ENCODE measurements around the gene KCNG2. TPM values are rescaled to one million over a fixed set of nuclear protein-coding genes. Genes with fewer than 3 reads are reported as not detected.
A peak's percentile ranks its signal among the peaks of the same experiment; 100 is the strongest.

Gene KCNG2
- total RNA-seq, 4 donors from 2014 or later, result 2.3 to 3.8 (median 3.2) TPM; not detected in 1

- peak in 2 of 3 donors; percentile 21 to 27 for DNase-seq
These were observed 137.8 kb downstream of the KCNG2 start for GRCh38 chr18:79935499-79935898.

GRCh38 chr18:79935925-79936324, 138.2 kb downstream of the KCNG2 start:
- Histone ChIP-seq H3K4me1 (peaks cover 0 to 14% (median 0%) of the 10 kb centered on the region in 4 donors), H3K27me3 (no peaks in the 10 kb centered on the region), H3K27ac (no peak overlapping the region), H3K4me3 (no peak overlapping the region), H3K9me3 (peaks cover 0 to 18% (median 1%) of the 10 kb centered on the region in 4 donors), H3K36me3 (peaks cover 0 to 20% (median 0%) of the 10 kb centered on the region in 3 donors)
- TF ChIP-seq CTCF (IDR thresholded peaks at IDR 0.05) (no peak), POLR2A (IDR thresholded peaks at IDR 0.05) (no peak)
- DNase-seq, result peak in 2 of 3 donors; percentile 19 to 26

More at GRCh38 chr18:79935499-79935898, 137.8 kb downstream of the KCNG2 start:
- Histone ChIP-seq H3K36me3 (peaks cover 0 to 16% (median 0%) of the 10 kb centered on the region in 3 donors), H3K9me3 (peaks cover 0 to 18% (median 1%) of the 10 kb centered on the region in 4 donors), H3K4me3 (no peak overlapping the region), H3K4me1 (peaks cover 0 to 14% (median 0%) of the 10 kb centered on the region in 4 donors), H3K27me3 (no peaks in the 10 kb centered on the region), H3K27ac (peak overlapping the region in 1 of 4 donors; percentile 57)
- TF ChIP-seq POLR2A (IDR thresholded peaks at IDR 0.05), result no peak

GRCh38 chr18:79936641-79937040, 138.9 kb downstream of the KCNG2 start:
- Histone ChIP-seq H3K27ac (no peak overlapping the region), H3K4me1 (peaks cover 0 to 14% (median 0%) of the 10 kb centered on the region in 4 donors), H3K4me3 (no peak overlapping the region), H3K27me3 (no peaks in the 10 kb centered on the region), H3K36me3 (peaks cover 0 to 27% (median 0%) of the 10 kb centered on the region in 3 donors), H3K9me3 (peaks cover 0 to 16% (median 1%) of the 10 kb centered on the region in 4 donors)
- TF ChIP-seq CTCF (IDR thresholded peaks at IDR 0.05), result no peak
- TF ChIP-seq POLR2A (IDR thresholded peaks at IDR 0.05), result no peak
- peak in 2 of 3 donors; percentile 17 to 21 for DNase-seq

- DNase-seq, result peak in 2 of 3 donors; percentile 18 to 25
- H3K4me1 ChIP-seq, result peaks cover 0 to 14% (median 0%) of the 10 kb centered on the region in 4 donors
- H3K36me3 ChIP-seq, result peaks cover 0 to 34% (median 0%) of the 10 kb centered on the region in 3 donors
- peaks cover 0 to 13% (median 1%) of the 10 kb centered on the region in 4 donors for H3K9me3 ChIP-seq
- no peak for TF ChIP-seq POLR2A (IDR thresholded peaks at IDR 0.05)
- TF ChIP-seq CTCF (IDR thresholded peaks at IDR 0.05), result no peak
- H3K27me3 ChIP-seq, result no peaks in the 10 kb centered on the region
- H3K4me3 ChIP-seq, result no peak overlapping the region
- no peak overlapping the region for H3K27ac ChIP-seq
These were observed 139.5 kb downstream of the KCNG2 start for GRCh38 chr18:79937103-79937860.

- Histone ChIP-seq H3K9me3 (peaks cover 0 to 6% (median 1%) of the 10 kb centered on the region in 4 donors), H3K4me3 (no peak overlapping the region), H3K36me3 (peaks cover 0 to 39% (median 0%) of the 10 kb centered on the region in 3 donors), H3K27ac (no peak overlapping the region), H3K4me1 (peaks cover 0 to 22% (median 0%) of the 10 kb centered on the region in 4 donors), H3K27me3 (no peaks in the 10 kb centered on the region)
- DNase-seq, result peak in 2 of 3 donors; percentile 11 to 37
- TF ChIP-seq POLR2A (IDR thresholded peaks at IDR 0.05) (no peak), CTCF (IDR thresholded peaks at IDR 0.05) (no peak)
These were observed 140.5 kb downstream of the KCNG2 start for GRCh38 chr18:79938196-79938595.

- Histone ChIP-seq H3K9me3 (peaks cover 0 to 4% (median 0%) of the 10 kb centered on the region in 4 donors), H3K4me3 (no peak overlapping the region), H3K27me3 (no peaks in the 10 kb centered on the region), H3K36me3 (peaks cover 0 to 39% (median 0%) of the 10 kb centered on the region in 3 donors), H3K27ac (no peak overlapping the region), H3K4me1 (peaks cover 0 to 31% (median 0%) of the 10 kb centered on the region in 4 donors)
- TF ChIP-seq CTCF (IDR thresholded peaks at IDR 0.05) (no peak), POLR2A (IDR thresholded peaks at IDR 0.05) (no peak)
- no peak for DNase-seq
These were observed 141.4 kb downstream of the KCNG2 start for GRCh38 chr18:79939096-79939495.
